Right lobe of liver (tissue), 6 donors: ENCODE data around the gene IP6K3. TPM values are rescaled to one million over a fixed set of nuclear protein-coding genes. Genes with fewer than 3 reads are reported as not detected.
A peak's percentile ranks its signal among the peaks of the same experiment; 100 is the strongest.

Experiments used
- ATAC-seq, 4 donors: fragments of 200-7000 bp; cut with Tn5 transposase; one replicate each; pipeline ENCODE4 v1.9.1; 2020; ENCODE audit warnings: mild to moderate bottlenecking in 4 of 4, moderate library complexity in 4 of 4
- DNase-seq, 3 donors: peaks; one replicate each; pipeline ENCODE4 v3.0.0-alpha.2; 2020
- H3K27ac ChIP-seq, 3 donors: fragments of 200-600 bp; one replicate each; pipeline ENCODE4 v1.8.0; 2022
- H3K27me3 ChIP-seq, 2 donors: fragments of 200-600 bp; one replicate each; pipeline ENCODE4 v1.8.0; 2022
- H3K36me3 ChIP-seq, 4 donors: fragments of 200-600 bp; sonication (generic) in 1 of 4; one replicate each; pipeline versions ENCODE4 v1.5.1 to v1.8.0; 2017 to 2022; ENCODE audit warnings: control low read depth in 1 of 4
- H3K4me1 ChIP-seq, 4 donors: fragments of 200-600 bp; sonication (generic) in 1 of 4; one replicate each; pipeline versions ENCODE4 v1.5.1 to v1.8.0; 2017 to 2022; ENCODE audit warnings: control low read depth in 1 of 4
- H3K4me3 ChIP-seq, 3 donors: fragments of 200-600 bp; one replicate each; pipeline ENCODE4 v1.8.0; 2022
- H3K9me3 ChIP-seq, 4 donors: fragments of 200-600 bp; sonication (generic) in 1 of 4; one replicate each; pipeline versions ENCODE4 v1.5.1 to v1.8.0; 2017 to 2022; ENCODE audit warnings: control low read depth in 1 of 4
- CTCF ChIP-seq, 4 donors: fragments of 200-600 bp in 3 of 4; fragments of 450-650 bp in 1 of 4; IDR thresholded peaks; one replicate each; pipeline versions ENCODE4 v1.5.1 to v1.8.0; 2016 to 2022; ENCODE audit warnings: antibody characterized with exemption in 4 of 4, mild to moderate bottlenecking in 2 of 4
- POLR2A ChIP-seq: fragments of 450-650 bp; IDR thresholded peaks from one replicate; pipeline ENCODE4 v1.6.1; 2017; ENCODE audit warnings: antibody characterized with exemption, mild to moderate bottlenecking
- WGBS: methylation state at CpG from one replicate; pipeline ENCODE4 v1.1.6; 2018; ENCODE audit warnings: low coverage, low lambda C conversion rate; ENCODE audit not compliant: insufficient coverage; ENCODE audit errors: missing lambda C conversion rate; 5-methylcytosine and 5-hydroxymethylcytosine counted together
- intact Hi-C, 2 donors: fragments of 100-400 bp; cut with DNase I; formaldehyde crosslinking; loops; one replicate each; pipeline versions ENCODE4 v1.11.2 to v1.14.1; 2022
- total RNA-seq, 6 experiments: library from RNA; depleted of rRNA in 2 of 6; stranded (reverse); fragments of >200 nt in 2 of 6; fragmentation: NEBNext Ultra II Directional in 3 of 6; extraction: Animal tissue kit (Norgen Biotek cat#: 25700) in 3 of 6; gene quantifications; one replicate each; pipeline versions ENCODE4 v1.1.0 to v1.2.4, GENCODE V29; 2016 to 2023
- donor health status: DM: no; HTN: yes; CAD: no.
- donor health status: DM: no; HTN: no; CAD: no.
- donor health status: DM: no; HTN: no; CAD: no.
- donor health status: DM: no; HTN: yes; CAD: no.
- donor health status: DM: no; HTN: yes; CAD: no.

Gene IP6K3
- total RNA-seq, 6 experiments from 2014 or later: 4.8 to 28.0 (median 9.7) TPM

- Histone ChIP-seq H3K36me3 (no peaks in the 10 kb centered on the region), H3K9me3 (no peaks in the 10 kb centered on the region), H3K27ac (peak overlapping the region in 1 of 3 donors; percentile 25), H3K4me1 (peaks cover 0 to 36% (median 10%) of the 10 kb centered on the region in 4 donors), H3K27me3 (no peaks in the 10 kb centered on the region), H3K4me3 (no peak overlapping the region)
- ATAC-seq (peak in 1 of 4 donors; percentile 12), DNase-seq (no peak)
- TF ChIP-seq CTCF (IDR thresholded peaks at IDR 0.05) (no peak), POLR2A (no peak)
- intact Hi-C loops: no loop called here
- whole genome bisulfite sequencing: 23% methylated on average over 7 of the region's 7 CpGs
Observed at GRCh38 chr6:33758815-33759216, 12.1 kb upstream of the IP6K3 start.

GRCh38 chr6:33757906-33758305 lies 11.2 kb upstream of the IP6K3 start:
- WGBS: 83% methylated on average over 4 of the region's 10 CpGs
- H3K4me3 ChIP-seq: no peak overlapping the region
- no peaks in the 10 kb centered on the region for H3K27me3 ChIP-seq
- ATAC-seq (no peak), DNase-seq (no peak)
- H3K36me3 ChIP-seq: no peaks in the 10 kb centered on the region
- intact Hi-C loops: no loop called here
- TF ChIP-seq POLR2A: no peak
- TF ChIP-seq CTCF (IDR thresholded peaks at IDR 0.05): no peak
- H3K9me3 ChIP-seq: no peaks in the 10 kb centered on the region
- no peak overlapping the region for H3K27ac ChIP-seq
- peaks cover 0 to 36% (median 10%) of the 10 kb centered on the region in 4 donors for H3K4me1 ChIP-seq

- TF ChIP-seq CTCF (IDR thresholded peaks at IDR 0.05) (no peak), POLR2A (no peak)
- DNase-seq (no peak), ATAC-seq (no peak)
- peaks cover 0 to 38% (median 7%) of the 10 kb centered on the region in 4 donors for H3K4me1 ChIP-seq
- intact Hi-C loops: no loop called here
- WGBS: 59% methylated on average over 2 of the region's 3 CpGs
- H3K9me3 ChIP-seq: no peaks in the 10 kb centered on the region
- no peak overlapping the region for H3K4me3 ChIP-seq
- H3K36me3 ChIP-seq: no peaks in the 10 kb centered on the region
- H3K27me3 ChIP-seq: no peaks in the 10 kb centered on the region
- H3K27ac ChIP-seq: no peak overlapping the region
Observed at GRCh38 chr6:33757113-33757512, 10.4 kb upstream of the IP6K3 start.

- no peak for DNase-seq
- H3K27me3 ChIP-seq: no peaks in the 10 kb centered on the region
- 93% methylated on average over 9 of the region's 12 CpGs for WGBS
Observed at GRCh38 chr6:33756211-33756954, 9.7 kb upstream of the IP6K3 start.

More at GRCh38 chr6:33756211-33756954, 9.7 kb upstream of the IP6K3 start:
- Histone ChIP-seq H3K4me3 (no peak overlapping the region), H3K27ac (no peak overlapping the region), H3K4me1 (peaks cover 0 to 38% (median 4%) of the 10 kb centered on the region in 4 donors), H3K36me3 (no peaks in the 10 kb centered on the region), H3K9me3 (no peaks in the 10 kb centered on the region)
- no peak for TF ChIP-seq POLR2A
- TF ChIP-seq CTCF (IDR thresholded peaks at IDR 0.05): no peak
- intact Hi-C loops: no loop called here
- ATAC-seq: no peak
